ENCODE measurements around the gene TDP1.

- no peak for TF ChIP-seq POLR2AphosphoS5 (IDR thresholded peaks at IDR 0.05; ENCODE audit: low read depth, low read length)
- no peak for TF ChIP-seq REST (IDR thresholded peaks at IDR 0.05; ENCODE audit: insufficient read depth in 1 of 2, low read depth in 2 of 2, low read length in 2 of 2)
- no peak for TF ChIP-seq TAF1 (IDR thresholded peaks at IDR 0.05; ENCODE audit: borderline replicate concordance, insufficient read depth, low read length)
These were observed 34.5 kb downstream of the TDP1 start for GRCh38 chr14:89990218-89990617.

All from PFSK-1 (cell line).